HepG2 (cell line): Measurements from ENCODE around the gene ERFL. TPM values are rescaled to one million over a fixed set of nuclear protein-coding genes. Genes with fewer than 3 reads are reported as not detected.

Experiments
- ATAC-seq: fragments of 200-7000 bp; cut with Tn5 transposase; 3 replicates; pipeline ENCODE4 v1.9.1; 2020; ENCODE audit warnings: mild to moderate bottlenecking, moderate library complexity
- BruUV-seq: library from RNA; stranded (reverse); fragments of 400-500 nt; replicated peaks from 2 replicates; lab custom pipeline; 2021; lab: Mats Ljungman, UMichigan
- CTCF ChIA-PET: fragments of 300-600 bp; formaldehyde crosslinking; extraction: SDS; loops from one replicate; lab custom pipeline; 2021; ENCODE audit warnings: low total read pairs, inconsistent platforms, low intra/inter-chr PET ratio; lab: Yijun Ruan, JAX
- POLR2A ChIA-PET: fragments of 350-600 bp; sonication (Branson Sonifier 250); formaldehyde crosslinking; loops from one replicate; lab custom pipeline; 2020; ENCODE audit warnings: antibody characterized with exemption, inconsistent platforms; lab: Yijun Ruan, JAX
- DNase-seq: peaks from one replicate; pipeline ENCODE4 v3.0.0-alpha.2; 2015; ENCODE audit warnings: low spot score
- FAIRE-seq: peaks from 3 replicates; lab custom pipeline; 2011; peaks lifted over from hg19 to GRCh38; lab: Jason Lieb, UNC
- H2AFZ ChIP-seq: one replicate; pipeline ENCODE4 v1.6.1; 2011; ENCODE audit warnings: low read length, inconsistent platforms
- H3K27ac ChIP-seq: fragments of 300-600 bp; 3 replicates; pipeline ENCODE4 v1.8.0; 2011; ENCODE audit warnings: mixed run types, mild to moderate bottlenecking, mixed read lengths, low read length, inconsistent platforms; ENCODE audit not compliant: insufficient read depth; ENCODE audit errors: extremely low read length
- H3K27me3 ChIP-seq, 2 experiments: fragments of 200-600 bp in 1 of 2; 2 replicates in 1 of 2; 3 replicates in 1 of 2; pipeline versions ENCODE4 v1.6.0 to v1.8.0; 2011; ENCODE audit warnings: low read length in 2 of 2, mild to moderate bottlenecking in 2 of 2, moderate library complexity in 2 of 2, inconsistent platforms in 1 of 2; ENCODE audit not compliant: insufficient read depth in 2 of 2, control insufficient read depth in 1 of 2
- H3K36me3 ChIP-seq, 2 experiments: fragments of 200-600 bp in 1 of 2; replicated peaks in 1 of 2; 2 replicates in 1 of 2; 3 replicates in 1 of 2; pipeline versions ENCODE4 v1.5.1 to v1.8.0; 2011; ENCODE audit warnings: low read length in 2 of 2, inconsistent platforms in 1 of 2; ENCODE audit not compliant: insufficient read depth in 2 of 2, control insufficient read depth in 1 of 2
- H3K4me1 ChIP-seq: 2 replicates; pipeline ENCODE4 v1.5.1; 2012; ENCODE audit warnings: low read length, inconsistent platforms; ENCODE audit not compliant: insufficient read depth
- H3K4me2 ChIP-seq: 2 replicates; pipeline ENCODE4 v1.6.0; 2011; ENCODE audit warnings: low read depth, low read length, inconsistent platforms
- H3K4me3 ChIP-seq, 3 experiments: fragments of 200-600 bp in 1 of 3; sonication (generic), shearing (Covaris generic) in 1 of 3; replicated peaks in 1 of 3; 2 replicates each; pipeline ENCODE4 v1.5.1; 2011 to 2016; ENCODE audit warnings: low read length in 3 of 3, inconsistent platforms in 2 of 3, low read depth in 2 of 3, mild to moderate bottlenecking in 2 of 3, control low read depth in 1 of 3, mixed read lengths in 1 of 3; ENCODE audit not compliant: insufficient read depth in 1 of 3
- H3K79me2 ChIP-seq: one replicate; pipeline ENCODE4 v1.6.1; 2011; ENCODE audit warnings: low read length, inconsistent platforms; ENCODE audit not compliant: insufficient read depth
- H3K9ac ChIP-seq: 2 replicates; pipeline ENCODE4 v1.6.0; 2011; ENCODE audit warnings: mild to moderate bottlenecking, low read depth, low read length, inconsistent platforms; ENCODE audit not compliant: insufficient read depth
- H3K9me3 ChIP-seq: 2 replicates; pipeline ENCODE4 v1.5.1; 2012; ENCODE audit warnings: mild to moderate bottlenecking, low read length
- H4K20me1 ChIP-seq: 2 replicates; pipeline ENCODE4 v1.6.0; 2011; ENCODE audit warnings: inconsistent platforms, mild to moderate bottlenecking, low read length, moderate library complexity; ENCODE audit not compliant: insufficient read depth
- ATF7-NPFF ChIP-seq: sonication (generic); formaldehyde crosslinking; IDR thresholded peaks from 2 replicates; pipeline ENCODE4 v1.8.1; 2023; ENCODE audit warnings: mild to moderate bottlenecking, low read depth, missing genetic modification reagents, moderate library complexity
- BHLHE40 ChIP-seq: IDR thresholded peaks from 2 replicates; pipeline ENCODE4 v1.6.1; 2011; ENCODE audit warnings: low read length, improper control_type of control experiment
- HNRNPH1 ChIP-seq: fragments of 200-400 bp; formaldehyde crosslinking; optimal IDR thresholded peaks from 2 replicates; pipeline ENCODE3; 2017; ENCODE audit warnings: mild to moderate bottlenecking, low read depth, low read length
- JARID2 ChIP-seq: sonication (generic); formaldehyde crosslinking; IDR thresholded peaks from 2 replicates; pipeline ENCODE4 v1.8.1; 2023; ENCODE audit warnings: missing genetic modification reagents, inconsistent platforms; ENCODE audit not compliant: insufficient replicate concordance
- SALL2 ChIP-seq: sonication (generic); formaldehyde crosslinking; IDR thresholded peaks from 2 replicates; pipeline ENCODE4 v1.8.1; 2023; ENCODE audit warnings: mild to moderate bottlenecking, missing genetic modification reagents, inconsistent platforms
- SATB2 ChIP-seq: sonication (generic); formaldehyde crosslinking; IDR thresholded peaks from 2 replicates; pipeline ENCODE4 v1.5.0; 2020; ENCODE audit warnings: missing genetic modification reagents
- SMAD9 ChIP-seq: sonication (generic); formaldehyde crosslinking; IDR thresholded peaks from 2 replicates; pipeline ENCODE4 v1.5.1; 2020; ENCODE audit warnings: mild to moderate bottlenecking, missing genetic modification reagents
- SOX6 ChIP-seq, 2 experiments: fragments of 450-650 bp in 1 of 2; sonication (generic) in 1 of 2; formaldehyde crosslinking in 1 of 2; IDR thresholded peaks; 2 replicates each; pipeline versions ENCODE4 v1.4.0 to v1.6.1; 2017 to 2020; ENCODE audit warnings: antibody characterized with exemption in 1 of 2, mild to moderate bottlenecking in 1 of 2, missing genetic modification reagents in 1 of 2
- THAP11 ChIP-seq: IDR thresholded peaks from 2 replicates; pipeline ENCODE4 v1.6.1; 2016; ENCODE audit warnings: missing biosample characterization, missing genetic modification reagents
- WIZ ChIP-seq: sonication (generic); formaldehyde crosslinking; IDR thresholded peaks from 2 replicates; pipeline ENCODE4 v1.5.1; 2020; ENCODE audit warnings: mild to moderate bottlenecking, missing genetic modification reagents
- ZFYVE20 ChIP-seq: sonication (generic); formaldehyde crosslinking; IDR thresholded peaks from 2 replicates; pipeline ENCODE4 v1.8.0; 2023; ENCODE audit warnings: low read depth, mild to moderate bottlenecking, moderate library complexity, missing genetic modification reagents, borderline replicate concordance
- ZNF230 ChIP-seq: sonication (generic); formaldehyde crosslinking; IDR thresholded peaks from 2 replicates; pipeline ENCODE4 v1.4.0; 2020; ENCODE audit warnings: mild to moderate bottlenecking, missing genetic modification reagents
- ZNF354B ChIP-seq: sonication (generic); formaldehyde crosslinking; IDR thresholded peaks from 2 replicates; pipeline ENCODE4 v1.8.0; 2022; ENCODE audit warnings: mild to moderate bottlenecking, missing genetic modification reagents
- ZNF460 ChIP-seq: sonication (generic); formaldehyde crosslinking; IDR thresholded peaks from 2 replicates; pipeline ENCODE4 v1.5.1; 2020; ENCODE audit warnings: missing genetic modification reagents, mild to moderate bottlenecking, borderline replicate concordance
- ZNF660 ChIP-seq: sonication (generic); formaldehyde crosslinking; IDR thresholded peaks from 2 replicates; pipeline ENCODE4 v1.5.1; 2020; ENCODE audit warnings: mild to moderate bottlenecking, low read depth, missing genetic modification reagents, borderline replicate concordance
- ZNF816 ChIP-seq: sonication (generic); formaldehyde crosslinking; IDR thresholded peaks from 2 replicates; pipeline ENCODE4 v1.8.0; 2022; ENCODE audit warnings: missing genetic modification reagents, mild to moderate bottlenecking, borderline replicate concordance
- whole genome bisulfite sequencing: methylation state at CpG from one replicate; pipeline ENCODE4 v1.1.6; 2017; ENCODE audit warnings: low lambda C conversion rate; 5-methylcytosine and 5-hydroxymethylcytosine counted together
- in situ Hi-C: cut with HindIII; loops from 2 replicates; pipeline ENCODE4 v1.10.0; 2017; ENCODE audit warnings: low pct_unique_long_range_greater_than_20kb; ENCODE audit not compliant: extremely low pct_ligation_motif_present
- intact Hi-C: fragments of 100-400 bp; cut with micrococcal nuclease; formaldehyde crosslinking; loops from one replicate; pipeline ENCODE4 v1.10.0; 2022; ENCODE audit not compliant: unreplicated experiment
- polyA plus RNA-seq, 8 experiments: library from polyadenylated mRNA; depleted of rRNA in 3 of 8; stranded (reverse) in 7 of 8; unstranded in 1 of 8; fragments of >200 nt; fragmentation: Illumina TruSeq in 4 of 8; extraction: Trizol in 4 of 8; gene quantifications; 2 replicates each; pipeline versions ENCODE4 v1.2.1 to v1.2.3, GENCODE V29; 2011 to 2016; ENCODE audit warnings: low read depth in 4 of 8, missing spikeins in 1 of 8, mixed read lengths in 1 of 8; ENCODE audit not compliant: insufficient read depth in 1 of 8
- total RNA-seq, 5 experiments: library from RNA; depleted of rRNA; stranded (reverse); fragments of >200 nt; fragmentation: Illumina TruSeq; extraction: Trizol; gene quantifications; 2 replicates each; pipeline ENCODE4 v1.2.3, GENCODE V29; 2016; ENCODE audit warnings: low read depth in 1 of 5
- TF ChIP-seq, protein P1 (sequence below): sonication (generic); formaldehyde crosslinking; IDR thresholded peaks from 2 replicates; pipeline ENCODE4 v1.9.0; 2021; ENCODE audit warnings: mild to moderate bottlenecking, missing genetic modification reagents

ERFL gene
- total and polyA plus RNA-seq, 2 of the 13 experiments (the other 11 are each of a cell fraction or from before 2014, with no cell fraction given), result not detected

DNA sequence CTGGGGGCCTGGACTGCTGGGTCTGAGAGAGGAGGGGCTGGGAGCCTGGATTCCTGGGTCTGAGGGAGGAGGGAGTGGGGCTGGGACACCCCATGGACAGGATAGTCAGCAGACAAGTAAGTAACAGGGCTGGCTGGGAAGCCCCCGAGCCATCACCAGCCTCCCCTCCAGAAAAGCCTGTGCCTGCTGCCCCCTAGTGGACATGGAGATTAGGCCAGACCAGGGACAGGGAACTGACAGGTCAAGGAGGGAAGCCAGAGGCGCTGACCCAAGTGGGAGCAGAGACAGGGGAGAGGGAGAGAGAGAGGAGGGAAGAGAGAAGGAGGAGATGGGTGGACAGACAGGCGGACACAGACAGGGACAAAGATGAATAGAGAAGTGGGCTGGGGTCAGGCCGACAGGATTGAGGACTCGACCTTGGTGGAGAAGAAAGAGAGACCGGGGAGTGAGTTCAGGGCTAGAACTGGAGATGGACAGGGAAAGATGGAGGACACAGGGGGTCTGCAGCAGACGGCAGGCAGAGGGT lies 6.7 kb upstream of the ERFL start (continued):
- TF ChIP-seq SOX6 (IDR thresholded peaks at IDR 0.05), result no peak
- no peak for TF ChIP-seq SOX6 (CRISPR knock-in tag; IDR thresholded peaks at IDR 0.05)
- TF ChIP-seq SALL2 (CRISPR knock-in tag), result no peak
- TF ChIP-seq ZNF660, result no peak
- TF ChIP-seq WIZ (CRISPR knock-in tag), result no peak
- TF ChIP-seq JARID2 (CRISPR knock-in tag), result no peak
- TF ChIP-seq THAP11, result peak; percentile 27; the same call in 1 of the 2 replicates
- no peak for TF ChIP-seq ZNF354B (CRISPR knock-in tag)

DNA sequence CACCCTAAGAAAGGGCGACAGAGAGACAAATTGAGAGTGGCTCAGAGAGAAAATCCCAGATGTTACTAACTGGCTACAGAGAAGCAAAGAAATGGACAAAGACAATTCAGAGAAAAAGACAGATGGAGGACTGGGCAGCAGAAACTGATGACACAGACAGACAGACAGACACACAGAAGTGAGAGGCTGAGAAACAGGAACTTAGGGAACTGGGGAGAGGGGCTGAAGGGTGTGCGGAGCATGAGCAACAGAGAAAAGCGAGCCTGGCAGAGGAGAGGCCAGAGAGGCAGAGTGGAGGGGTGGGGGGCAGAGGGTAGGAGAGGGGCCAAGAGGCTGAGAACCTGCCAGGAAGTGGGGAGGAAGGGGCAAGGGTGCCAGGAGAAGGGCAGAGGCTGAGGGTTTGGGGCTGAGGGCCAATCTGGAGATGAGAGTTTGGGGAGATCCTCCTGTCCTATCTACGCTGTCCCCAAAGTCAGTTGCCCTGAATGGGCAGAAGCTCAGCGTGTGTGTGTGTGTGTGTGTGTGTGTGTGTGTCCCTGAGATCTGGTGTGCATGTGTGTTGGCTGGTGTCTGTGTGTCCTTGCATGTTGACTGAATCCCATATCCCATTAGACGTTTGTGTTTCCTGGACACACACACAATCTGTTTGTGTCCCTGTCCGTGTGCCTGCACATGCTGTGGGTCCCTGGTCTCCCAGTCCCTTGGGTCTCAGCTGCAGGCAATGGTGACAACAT lies 5.6 kb upstream of the ERFL start:
- ATAC-seq (no peak), FAIRE-seq (no peak), DNase-seq (no peak)
- Histone ChIP-seq H3K4me3 (no peak overlapping the region), H3K27ac (no peak overlapping the region), H3K36me3 (no peaks in the 10 kb centered on the region), H2AFZ (no peak overlapping the region), H4K20me1 (peaks cover 6% of the 10 kb centered on the region; the same call in 1 of the 2 replicates), H3K4me2 (no peak overlapping the region), H3K9ac (no peak overlapping the region), H3K9me3 (no peaks in the 10 kb centered on the region), H3K79me2 (no peaks in the 10 kb centered on the region), H3K27me3 (peaks cover 11 to 83% of the 10 kb centered on the region in 2 experiments), H3K4me1 (peaks cover 9% of the 10 kb centered on the region)
- BruUV-seq, result no TSS peak
- intact Hi-C loops (loop anchor here (2.0 kb wide), 1 partner anchor 61 kb away; no protein-coding TSS in a partner anchor), in situ Hi-C loops (loop anchor here (10.0 kb wide), 1 partner anchor 49 kb away; the partner anchor contains the start of gene ARHGEF1)
- WGBS, result 38% methylated on average over 4 of the region's 7 CpGs
- ChIA-PET POLR2A (no interaction called here), CTCF (interaction anchor here (1.0 to 2.4 kb wide), 3 partner anchors 46 to 75 kb away, joined by 4 to 13 read pairs (median 4); no protein-coding TSS in a partner anchor)
- TF ChIP-seq SATB2 (CRISPR knock-in tag), result no peak
- TF ChIP-seq ZNF816, result no peak
- TF ChIP-seq SMAD9 (CRISPR knock-in tag), result no peak
- TF ChIP-seq BHLHE40, result no peak
- TF ChIP-seq, protein P1, sequence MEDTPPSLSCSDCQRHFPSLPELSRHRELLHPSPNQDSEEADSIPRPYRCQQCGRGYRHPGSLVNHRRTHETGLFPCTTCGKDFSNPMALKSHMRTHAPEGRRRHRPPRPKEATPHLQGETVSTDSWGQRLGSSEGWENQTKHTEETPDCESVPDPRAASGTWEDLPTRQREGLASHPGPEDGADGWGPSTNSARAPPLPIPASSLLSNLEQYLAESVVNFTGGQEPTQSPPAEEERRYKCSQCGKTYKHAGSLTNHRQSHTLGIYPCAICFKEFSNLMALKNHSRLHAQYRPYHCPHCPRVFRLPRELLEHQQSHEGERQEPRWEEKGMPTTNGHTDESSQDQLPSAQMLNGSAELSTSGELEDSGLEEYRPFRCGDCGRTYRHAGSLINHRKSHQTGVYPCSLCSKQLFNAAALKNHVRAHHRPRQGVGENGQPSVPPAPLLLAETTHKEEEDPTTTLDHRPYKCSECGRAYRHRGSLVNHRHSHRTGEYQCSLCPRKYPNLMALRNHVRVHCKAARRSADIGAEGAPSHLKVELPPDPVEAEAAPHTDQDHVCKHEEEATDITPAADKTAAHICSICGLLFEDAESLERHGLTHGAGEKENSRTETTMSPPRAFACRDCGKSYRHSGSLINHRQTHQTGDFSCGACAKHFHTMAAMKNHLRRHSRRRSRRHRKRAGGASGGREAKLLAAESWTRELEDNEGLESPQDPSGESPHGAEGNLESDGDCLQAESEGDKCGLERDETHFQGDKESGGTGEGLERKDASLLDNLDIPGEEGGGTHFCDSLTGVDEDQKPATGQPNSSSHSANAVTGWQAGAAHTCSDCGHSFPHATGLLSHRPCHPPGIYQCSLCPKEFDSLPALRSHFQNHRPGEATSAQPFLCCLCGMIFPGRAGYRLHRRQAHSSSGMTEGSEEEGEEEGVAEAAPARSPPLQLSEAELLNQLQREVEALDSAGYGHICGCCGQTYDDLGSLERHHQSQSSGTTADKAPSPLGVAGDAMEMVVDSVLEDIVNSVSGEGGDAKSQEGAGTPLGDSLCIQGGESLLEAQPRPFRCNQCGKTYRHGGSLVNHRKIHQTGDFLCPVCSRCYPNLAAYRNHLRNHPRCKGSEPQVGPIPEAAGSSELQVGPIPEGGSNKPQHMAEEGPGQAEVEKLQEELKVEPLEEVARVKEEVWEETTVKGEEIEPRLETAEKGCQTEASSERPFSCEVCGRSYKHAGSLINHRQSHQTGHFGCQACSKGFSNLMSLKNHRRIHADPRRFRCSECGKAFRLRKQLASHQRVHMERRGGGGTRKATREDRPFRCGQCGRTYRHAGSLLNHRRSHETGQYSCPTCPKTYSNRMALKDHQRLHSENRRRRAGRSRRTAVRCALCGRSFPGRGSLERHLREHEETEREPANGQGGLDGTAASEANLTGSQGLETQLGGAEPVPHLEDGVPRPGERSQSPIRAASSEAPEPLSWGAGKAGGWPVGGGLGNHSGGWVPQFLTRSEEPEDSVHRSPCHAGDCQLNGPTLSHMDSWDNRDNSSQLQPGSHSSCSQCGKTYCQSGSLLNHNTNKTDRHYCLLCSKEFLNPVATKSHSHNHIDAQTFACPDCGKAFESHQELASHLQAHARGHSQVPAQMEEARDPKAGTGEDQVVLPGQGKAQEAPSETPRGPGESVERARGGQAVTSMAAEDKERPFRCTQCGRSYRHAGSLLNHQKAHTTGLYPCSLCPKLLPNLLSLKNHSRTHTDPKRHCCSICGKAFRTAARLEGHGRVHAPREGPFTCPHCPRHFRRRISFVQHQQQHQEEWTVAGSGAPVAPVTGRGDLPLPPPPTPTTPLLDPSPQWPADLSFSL (CRISPR knock-in tag), result no peak
- TF ChIP-seq ZFYVE20 (CRISPR knock-in tag), result no peak
- TF ChIP-seq ATF7-NPFF, result no peak
- no peak for TF ChIP-seq WIZ (CRISPR knock-in tag)
- TF ChIP-seq ZNF230 (CRISPR knock-in tag), result no peak
- no peak for TF ChIP-seq HNRNPH1
- no peak for TF ChIP-seq ZNF460
